B cell (primary cell): ENCODE data around the gene MAD1L1.

Source experiments
- CTCF ChIP-seq: fragments of 200-600 bp; IDR thresholded peaks from one replicate; pipeline ENCODE4 v1.8.0; 2022; ENCODE audit warnings: antibody characterized with exemption, mild to moderate bottlenecking
- EZH2 ChIP-seq: IDR thresholded peaks from 2 replicates; pipeline ENCODE4 v1.6.1; 2012; ENCODE audit warnings: borderline replicate concordance, low read depth, mild to moderate bottlenecking, moderate library complexity, low read length; ENCODE audit not compliant: insufficient read depth, poor library complexity, severe bottlenecking

- TF ChIP-seq CTCF (no peak), EZH2 (no peak)
Observed at GRCh38 chr7:1844951-1845390, 387.8 kb downstream of the MAD1L1 start.
